ENCODE measurements around the gene TTC21A. TPM values are rescaled to one million over a fixed set of nuclear protein-coding genes. Genes with fewer than 3 reads are reported as not detected.

Gene TTC21A
- total RNA-seq, 1 donor from 2014 or later, result 41.7 TPM

GRCh38 chr3:39125841-39126500 is 18.5 kb downstream of the TTC21A start:
- Mint-ChIP-seq H3K27ac (ENCODE audit: unreplicated experiment) (no peak overlapping the region), H3K36me3 (ENCODE audit: low read depth, unreplicated experiment) (peaks cover 24% of the 10 kb centered on the region), H3K4me1 (ENCODE audit: unreplicated experiment) (peaks cover 9% of the 10 kb centered on the region), H3K4me3 (ENCODE audit: unreplicated experiment) (no peak overlapping the region), H3K9me3 (ENCODE audit: unreplicated experiment) (no peaks in the 10 kb centered on the region), H3K27me3 (ENCODE audit: unreplicated experiment) (peaks cover 6% of the 10 kb centered on the region)
- TF ChIP-seq, protein P1, sequence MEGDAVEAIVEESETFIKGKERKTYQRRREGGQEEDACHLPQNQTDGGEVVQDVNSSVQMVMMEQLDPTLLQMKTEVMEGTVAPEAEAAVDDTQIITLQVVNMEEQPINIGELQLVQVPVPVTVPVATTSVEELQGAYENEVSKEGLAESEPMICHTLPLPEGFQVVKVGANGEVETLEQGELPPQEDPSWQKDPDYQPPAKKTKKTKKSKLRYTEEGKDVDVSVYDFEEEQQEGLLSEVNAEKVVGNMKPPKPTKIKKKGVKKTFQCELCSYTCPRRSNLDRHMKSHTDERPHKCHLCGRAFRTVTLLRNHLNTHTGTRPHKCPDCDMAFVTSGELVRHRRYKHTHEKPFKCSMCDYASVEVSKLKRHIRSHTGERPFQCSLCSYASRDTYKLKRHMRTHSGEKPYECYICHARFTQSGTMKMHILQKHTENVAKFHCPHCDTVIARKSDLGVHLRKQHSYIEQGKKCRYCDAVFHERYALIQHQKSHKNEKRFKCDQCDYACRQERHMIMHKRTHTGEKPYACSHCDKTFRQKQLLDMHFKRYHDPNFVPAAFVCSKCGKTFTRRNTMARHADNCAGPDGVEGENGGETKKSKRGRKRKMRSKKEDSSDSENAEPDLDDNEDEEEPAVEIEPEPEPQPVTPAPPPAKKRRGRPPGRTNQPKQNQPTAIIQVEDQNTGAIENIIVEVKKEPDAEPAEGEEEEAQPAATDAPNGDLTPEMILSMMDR (IDR thresholded peaks at IDR 0.05; ENCODE audit: unreplicated experiment), result no peak
- no peak for DNase-seq (ENCODE audit: low spot score)

- H3K4me1 Mint-ChIP-seq (ENCODE audit: unreplicated experiment), result peaks cover 15% of the 10 kb centered on the region
- H3K27ac Mint-ChIP-seq (ENCODE audit: unreplicated experiment), result no peak overlapping the region
- TF ChIP-seq, protein P1 (IDR thresholded peaks at IDR 0.05; ENCODE audit: unreplicated experiment), result no peak
- DNase-seq (ENCODE audit: low spot score), result peak; percentile 55
- no peaks in the 10 kb centered on the region for H3K9me3 Mint-ChIP-seq (ENCODE audit: unreplicated experiment)
- H3K4me3 Mint-ChIP-seq (ENCODE audit: unreplicated experiment), result peak overlapping the region; percentile 52
- H3K27me3 Mint-ChIP-seq (ENCODE audit: unreplicated experiment), result peaks cover 6% of the 10 kb centered on the region
- H3K36me3 Mint-ChIP-seq (ENCODE audit: low read depth, unreplicated experiment), result peaks cover 29% of the 10 kb centered on the region
These were observed 19.1 kb downstream of the TTC21A start for GRCh38 chr3:39126532-39127071.

- Mint-ChIP-seq H3K4me1 (ENCODE audit: unreplicated experiment) (peaks cover 17% of the 10 kb centered on the region), H3K36me3 (ENCODE audit: low read depth, unreplicated experiment) (peaks cover 30% of the 10 kb centered on the region), H3K4me3 (ENCODE audit: unreplicated experiment) (no peak overlapping the region), H3K27me3 (ENCODE audit: unreplicated experiment) (peaks cover 9% of the 10 kb centered on the region), H3K9me3 (ENCODE audit: unreplicated experiment) (no peaks in the 10 kb centered on the region), H3K27ac (ENCODE audit: unreplicated experiment) (no peak overlapping the region)
- TF ChIP-seq, protein P1 (IDR thresholded peaks at IDR 0.05; ENCODE audit: unreplicated experiment), result no peak
- DNase-seq (ENCODE audit: low spot score), result no peak
These were observed 19.9 kb downstream of the TTC21A start for GRCh38 chr3:39127269-39127907.

- DNase-seq (ENCODE audit: low spot score), result no peak
- H3K4me1 Mint-ChIP-seq (ENCODE audit: unreplicated experiment), result peaks cover 17% of the 10 kb centered on the region
- H3K36me3 Mint-ChIP-seq (ENCODE audit: low read depth, unreplicated experiment), result peaks cover 33% of the 10 kb centered on the region
- H3K4me3 Mint-ChIP-seq (ENCODE audit: unreplicated experiment), result no peak overlapping the region
- H3K27ac Mint-ChIP-seq (ENCODE audit: unreplicated experiment), result no peak overlapping the region
- no peaks in the 10 kb centered on the region for H3K9me3 Mint-ChIP-seq (ENCODE audit: unreplicated experiment)
- TF ChIP-seq, protein P1 (IDR thresholded peaks at IDR 0.05; ENCODE audit: unreplicated experiment), result no peak
- peaks cover 9% of the 10 kb centered on the region for H3K27me3 Mint-ChIP-seq (ENCODE audit: unreplicated experiment)
These were observed 20.4 kb downstream of the TTC21A start for GRCh38 chr3:39127908-39128304.

GRCh38 chr3:39128951-39129350 is 21.5 kb downstream of the TTC21A start:
- TF ChIP-seq, protein P1 (IDR thresholded peaks at IDR 0.05; ENCODE audit: unreplicated experiment), result no peak
- DNase-seq (ENCODE audit: low spot score), result no peak
- Mint-ChIP-seq H3K4me3 (ENCODE audit: unreplicated experiment) (no peak overlapping the region), H3K36me3 (ENCODE audit: low read depth, unreplicated experiment) (peaks cover 40% of the 10 kb centered on the region), H3K9me3 (ENCODE audit: unreplicated experiment) (no peaks in the 10 kb centered on the region), H3K27me3 (ENCODE audit: unreplicated experiment) (peaks cover 14% of the 10 kb centered on the region), H3K27ac (ENCODE audit: unreplicated experiment) (no peak overlapping the region), H3K4me1 (ENCODE audit: unreplicated experiment) (peaks cover 24% of the 10 kb centered on the region)
